Right hindlimb (tissue), 1 donor: ENCODE results near the gene ODAD3.
"Not testable (repeated sequence)": the region's sequence is repeated elsewhere in the genome, so short reads cannot be mapped to it uniquely, and the experiment has no call there.

Experiments used
- DNase-seq: peaks from one replicate; pipeline ENCODE4 v3.0.0-alpha.2; 2018

Gene ODAD3

GRCh38 chr19:11434703-11435056, 241 bp downstream of the ODAD3 start:
- DNase-seq = no peak

- not testable (repeated sequence) for DNase-seq
These were observed 1.4 kb downstream of the ODAD3 start for GRCh38 chr19:11433526-11433925.

- DNase-seq = no peak
These were observed 8.3 kb downstream of the ODAD3 start for GRCh38 chr19:11426656-11427055.

GRCh38 chr19:11425719-11426457, 9.0 kb downstream of the ODAD3 start:
- no peak for DNase-seq

GRCh38 chr19:11423791-11424181, 11.1 kb downstream of the ODAD3 start:
- DNase-seq = no peak

GRCh38 chr19:11423164-11423790, 11.6 kb downstream of the ODAD3 start:
- DNase-seq = no peak

GRCh38 chr19:11422163-11423065, 12.5 kb downstream of the ODAD3 start:
- DNase-seq = peak; percentile 66

GRCh38 chr19:11421371-11422098, 13.4 kb downstream of the ODAD3 start:
- no peak for DNase-seq

GRCh38 chr19:11420429-11421370, 14.2 kb downstream of the ODAD3 start:
- no peak for DNase-seq

- DNase-seq = no peak
These were observed 16.1 kb downstream of the ODAD3 start, which contains the start of gene RGL3 for GRCh38 chr19:11418549-11419506. RGL3 (minus strand) TSS chr19:11419314; CDS start chr19:11419278, 36 bp downstream.

- no peak for DNase-seq
These were observed 16.8 kb downstream of the ODAD3 start for GRCh38 chr19:11418094-11418548.

GRCh38 chr19:11416346-11417052, 18.4 kb downstream of the ODAD3 start:
- no peak for DNase-seq

GRCh38 chr19:11414544-11414943, 20.4 kb downstream of the ODAD3 start:
- no peak for DNase-seq

GRCh38 chr19:11410682-11411081, 24.2 kb downstream of the ODAD3 start:
- no peak for DNase-seq

GRCh38 chr19:11408591-11408990, 26.3 kb downstream of the ODAD3 start:
- no peak for DNase-seq

GRCh38 chr19:11406703-11407236, 28.2 kb downstream of the ODAD3 start:
- not testable (repeated sequence) for DNase-seq

- DNase-seq = no peak
These were observed 28.9 kb downstream of the ODAD3 start for GRCh38 chr19:11405846-11406643.

- no peak for DNase-seq
These were observed 30.2 kb downstream of the ODAD3 start for GRCh38 chr19:11404588-11405222.
